ENCODE data around the gene SCTR. TPM values are rescaled to one million over a fixed set of nuclear protein-coding genes. Genes with fewer than 3 reads are reported as not detected.

SCTR gene
- total and polyA plus RNA-seq, 2 of the 13 experiments (the other 11 are each of a cell fraction or from before 2014, with no cell fraction given) = not detected

GRCh38 chr2:119433636-119434327 is 90.5 kb downstream of the SCTR start (continued):
- TF ChIP-seq TERF1 (CRISPR knock-in tag; IDR thresholded peaks at IDR 0.05) = no peak
- TF ChIP-seq ZNF710 (CRISPR knock-in tag; IDR thresholded peaks at IDR 0.05; ENCODE audit: borderline replicate concordance) = 0 out of 2 replicates have a peak, but pooled peaks have one; percentile 33
- TF ChIP-seq IKZF5 (CRISPR knock-in tag; IDR thresholded peaks at IDR 0.05) = peak; percentile 18; the same call in 1 of the 2 replicates
- TF ChIP-seq CREBL2 (CRISPR knock-in tag; IDR thresholded peaks at IDR 0.05; ENCODE audit: borderline replicate concordance) = no peak
- TF ChIP-seq ATM (IDR thresholded peaks at IDR 0.05; ENCODE audit: borderline replicate concordance) = no peak
- TF ChIP-seq ZNF234 (CRISPR knock-in tag; conservative IDR thresholded peaks at IDR 0.05) = no peak
- TF ChIP-seq GMEB2 (CRISPR knock-in tag; IDR thresholded peaks at IDR 0.05; ENCODE audit: low read depth) = no peak
- no peak for TF ChIP-seq CBFB (CRISPR knock-in tag; IDR thresholded peaks at IDR 0.05)
- no peak for TF ChIP-seq STAG1 (CRISPR knock-in tag; IDR thresholded peaks at IDR 0.05)
- peak; percentile 81; the same call in 1 of the 2 replicates for TF ChIP-seq MEIS1 (CRISPR knock-in tag; IDR thresholded peaks at IDR 0.05; ENCODE audit: borderline replicate concordance)
- no peak for TF ChIP-seq CEBPZ (IDR thresholded peaks at IDR 0.05; ENCODE audit: low read length)
- TF ChIP-seq ZNF83 (CRISPR knock-in tag; IDR thresholded peaks at IDR 0.05; ENCODE audit: borderline replicate concordance) = no peak
- TF ChIP-seq ZNF556 (CRISPR knock-in tag; IDR thresholded peaks at IDR 0.05; ENCODE audit: borderline replicate concordance) = no peak
- no peak for TF ChIP-seq SRSF9 (IDR thresholded peaks at IDR 0.05; ENCODE audit: borderline replicate concordance, insufficient read depth, low read depth, low read length, poor library complexity, severe bottlenecking)
- TF ChIP-seq HNF4A (CRISPR knock-in tag; IDR thresholded peaks at IDR 0.05) = peak; percentile 89
- TF ChIP-seq ZNF841 (CRISPR knock-in tag; IDR thresholded peaks at IDR 0.05; ENCODE audit: borderline replicate concordance) = no peak
- no peak for TF ChIP-seq GABPA (IDR thresholded peaks at IDR 0.05; ENCODE audit: low read depth, low read length)
- TF ChIP-seq GABPA (CRISPR knock-in tag; IDR thresholded peaks at IDR 0.05; ENCODE audit: low read depth) = no peak
